Calu3 (cell line): Measurements from ENCODE around the gene NDUFB8. TPM values are rescaled to one million over a fixed set of nuclear protein-coding genes. Genes with fewer than 3 reads are reported as not detected.

Experiments
- BruUV-seq: library from RNA; stranded (reverse); fragments of 400-500 nt; replicated peaks from 2 replicates; lab custom pipeline; 2021; lab: Mats Ljungman, UMichigan
- CTCF ChIA-PET: fragments of 300-600 bp; sonication (Branson Sonifier 250); formaldehyde crosslinking; loops from one replicate; lab custom pipeline; 2022; ENCODE audit warnings: antibody characterized with exemption; lab: Charles Lee
- DNase-seq: peaks from one replicate; pipeline ENCODE4 v3.0.0; 2022
- H3K27ac Mint-ChIP-seq: one replicate; pipeline ENCODE4 v1.8.0; 2022; ENCODE audit warnings: mixed read lengths; ENCODE audit not compliant: unreplicated experiment
- H3K27me3 Mint-ChIP-seq: one replicate; pipeline ENCODE4 v1.8.0; 2022; ENCODE audit warnings: mixed read lengths; ENCODE audit not compliant: unreplicated experiment
- H3K36me3 Mint-ChIP-seq: one replicate; pipeline ENCODE4 v1.8.0; 2022; ENCODE audit warnings: mild to moderate bottlenecking, moderate library complexity, mixed read lengths; ENCODE audit not compliant: insufficient read depth, unreplicated experiment
- H3K4me1 Mint-ChIP-seq: one replicate; pipeline ENCODE4 v1.8.0; 2022; ENCODE audit warnings: mild to moderate bottlenecking, low read depth, mixed read lengths; ENCODE audit not compliant: unreplicated experiment
- H3K4me3 Mint-ChIP-seq: one replicate; pipeline ENCODE4 v1.8.0; 2022; ENCODE audit warnings: mild to moderate bottlenecking, low read depth, moderate library complexity, mixed read lengths; ENCODE audit not compliant: unreplicated experiment
- H3K9me3 Mint-ChIP-seq: one replicate; pipeline ENCODE4 v1.8.0; 2022; ENCODE audit warnings: low read depth, mixed read lengths; ENCODE audit not compliant: unreplicated experiment
- intact Hi-C: fragments of 100-400 bp; cut with micrococcal nuclease; formaldehyde crosslinking; loops from one replicate; pipeline ENCODE4 v1.10.0; 2022; ENCODE audit not compliant: unreplicated experiment
- total RNA-seq: library from RNA; stranded (reverse); gene quantifications from 2 replicates; pipeline ENCODE4 v1.2.3, GENCODE V29; 2022
- TF ChIP-seq, protein P1 (sequence below): fragments of 200-600 bp; IDR thresholded peaks from one replicate; pipeline ENCODE4 v1.8.0; 2022; ENCODE audit warnings: antibody characterized with exemption; ENCODE audit not compliant: unreplicated experiment

The NDUFB8 gene
- total RNA-seq, 1 experiment from 2014 or later = 128 TPM

GRCh38 chr10:100515612-100516011 is 14.1 kb downstream of the NDUFB8 start:
- H3K9me3 Mint-ChIP-seq = no peaks in the 10 kb centered on the region
- intact Hi-C loops = loop anchor here (10.0 kb wide), 2 partner anchors 181 to 211 kb away; partner anchors contain the start of gene PKD2L1
- no peak overlapping the region for H3K27ac Mint-ChIP-seq
- TF ChIP-seq, protein P1, sequence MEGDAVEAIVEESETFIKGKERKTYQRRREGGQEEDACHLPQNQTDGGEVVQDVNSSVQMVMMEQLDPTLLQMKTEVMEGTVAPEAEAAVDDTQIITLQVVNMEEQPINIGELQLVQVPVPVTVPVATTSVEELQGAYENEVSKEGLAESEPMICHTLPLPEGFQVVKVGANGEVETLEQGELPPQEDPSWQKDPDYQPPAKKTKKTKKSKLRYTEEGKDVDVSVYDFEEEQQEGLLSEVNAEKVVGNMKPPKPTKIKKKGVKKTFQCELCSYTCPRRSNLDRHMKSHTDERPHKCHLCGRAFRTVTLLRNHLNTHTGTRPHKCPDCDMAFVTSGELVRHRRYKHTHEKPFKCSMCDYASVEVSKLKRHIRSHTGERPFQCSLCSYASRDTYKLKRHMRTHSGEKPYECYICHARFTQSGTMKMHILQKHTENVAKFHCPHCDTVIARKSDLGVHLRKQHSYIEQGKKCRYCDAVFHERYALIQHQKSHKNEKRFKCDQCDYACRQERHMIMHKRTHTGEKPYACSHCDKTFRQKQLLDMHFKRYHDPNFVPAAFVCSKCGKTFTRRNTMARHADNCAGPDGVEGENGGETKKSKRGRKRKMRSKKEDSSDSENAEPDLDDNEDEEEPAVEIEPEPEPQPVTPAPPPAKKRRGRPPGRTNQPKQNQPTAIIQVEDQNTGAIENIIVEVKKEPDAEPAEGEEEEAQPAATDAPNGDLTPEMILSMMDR = no peak
- H3K27me3 Mint-ChIP-seq = no peaks in the 10 kb centered on the region
- DNase-seq = no peak
- no peaks in the 10 kb centered on the region for H3K36me3 Mint-ChIP-seq
- no peak overlapping the region for H3K4me3 Mint-ChIP-seq
- peaks cover 5% of the 10 kb centered on the region for H3K4me1 Mint-ChIP-seq
- CTCF ChIA-PET = no interaction called here
- no TSS peak for BruUV-seq

- intact Hi-C loops = loop anchor here (10.0 kb wide), 2 partner anchors 176 to 206 kb away; partner anchors contain the start of gene PKD2L1
- CTCF ChIA-PET = interaction anchor here (1.4 kb wide), 1 partner anchor 28 kb away, joined by 3 read pairs; no protein-coding TSS in a partner anchor
- no peaks in the 10 kb centered on the region for H3K9me3 Mint-ChIP-seq
- BruUV-seq = no TSS peak
- H3K27ac Mint-ChIP-seq = no peak overlapping the region
- no peak for DNase-seq
- TF ChIP-seq, protein P1 = no peak
- H3K4me1 Mint-ChIP-seq = peaks cover 8% of the 10 kb centered on the region
- no peak overlapping the region for H3K4me3 Mint-ChIP-seq
- no peaks in the 10 kb centered on the region for H3K27me3 Mint-ChIP-seq
- no peaks in the 10 kb centered on the region for H3K36me3 Mint-ChIP-seq
Observed at GRCh38 chr10:100510533-100511308, 18.9 kb downstream of the NDUFB8 start.

- BruUV-seq = no TSS peak
- Mint-ChIP-seq H3K9me3 (no peaks in the 10 kb centered on the region), H3K27me3 (no peaks in the 10 kb centered on the region), H3K4me3 (no peak overlapping the region), H3K36me3 (no peaks in the 10 kb centered on the region), H3K4me1 (peaks cover 8% of the 10 kb centered on the region), H3K27ac (no peak overlapping the region)
- no peak for DNase-seq
- TF ChIP-seq, protein P1 = no peak
- CTCF ChIA-PET = interaction anchor here (0.7 to 1.6 kb wide), 8 partner anchors 9 to 369 kb away, joined by 3 to 8 read pairs (median 4); partner anchors contain the start of gene HIF1AN
- intact Hi-C loops = loop anchor here (2.0 kb wide), 1 partner anchor 75 kb away; no protein-coding TSS in a partner anchor
Observed at GRCh38 chr10:100509241-100509840, 20.3 kb downstream of the NDUFB8 start.

GRCh38 chr10:100508691-100509150 is 20.9 kb downstream of the NDUFB8 start:
- DNase-seq = peak; percentile 27
- intact Hi-C loops = loop anchor here (2.0 kb wide), 1 partner anchor 74 kb away; no protein-coding TSS in a partner anchor
- H3K36me3 Mint-ChIP-seq = no peaks in the 10 kb centered on the region
- H3K9me3 Mint-ChIP-seq = no peaks in the 10 kb centered on the region
- no TSS peak for BruUV-seq
- no peak overlapping the region for H3K4me3 Mint-ChIP-seq
- TF ChIP-seq, protein P1 = peak; percentile 14
- H3K4me1 Mint-ChIP-seq = peaks cover 8% of the 10 kb centered on the region
- CTCF ChIA-PET = interaction anchor here (0.7 to 1.6 kb wide), 7 partner anchors 10 to 370 kb away, joined by 3 to 8 read pairs (median 5); partner anchors contain the start of gene HIF1AN
- no peaks in the 10 kb centered on the region for H3K27me3 Mint-ChIP-seq
- H3K27ac Mint-ChIP-seq = no peak overlapping the region
